Measurements from ENCODE around the gene STOML2. TPM values are rescaled to one million over a fixed set of nuclear protein-coding genes. Genes with fewer than 3 reads are reported as not detected.

STOML2 gene
- total RNA-seq, 1 experiment from 2014 or later = 102 TPM

GRCh38 chr9:35107297-35108290 lies 4.7 kb upstream of the STOML2 start:
- no peak for DNase-seq (ENCODE audit: low spot score)

GRCh38 chr9:35106343-35106730 lies 3.4 kb upstream of the STOML2 start:
- no peak for DNase-seq (ENCODE audit: low spot score)

GRCh38 chr9:35105571-35106342 lies 2.8 kb upstream of the STOML2 start:
- no peak for DNase-seq (ENCODE audit: low spot score)

GRCh38 chr9:35105126-35105525 lies 2.2 kb upstream of the STOML2 start:
- DNase-seq (ENCODE audit: low spot score) = no peak

- no peak for DNase-seq (ENCODE audit: low spot score)
Measured at GRCh38 chr9:35104586-35104985, 1.7 kb upstream of the STOML2 start.

GRCh38 chr9:35103660-35104191 lies 795 bp upstream of the STOML2 start:
- no peak for DNase-seq (ENCODE audit: low spot score)

- DNase-seq (ENCODE audit: low spot score) = no peak
Measured at GRCh38 chr9:35102465-35102768, 514 bp downstream of the STOML2 start.

- no peak for DNase-seq (ENCODE audit: low spot score)
Measured at GRCh38 chr9:35097573-35097972, 5.4 kb downstream of the STOML2 start.

- DNase-seq (ENCODE audit: low spot score) = peak; percentile 66
Measured at GRCh38 chr9:35096035-35096849, 6.7 kb downstream of the STOML2 start, which contains the start of gene PIGO. PIGO (minus strand) TSS chr9:35096591; CDS start chr9:35095565, 1,026 bp downstream.

GRCh38 chr9:35091536-35091935 lies 11.4 kb downstream of the STOML2 start:
- no peak for DNase-seq (ENCODE audit: low spot score)

GRCh38 chr9:35089434-35089833 lies 13.5 kb downstream of the STOML2 start:
- no peak for DNase-seq (ENCODE audit: low spot score)

- no peak for DNase-seq (ENCODE audit: low spot score)
Measured at GRCh38 chr9:35085078-35085477, 17.9 kb downstream of the STOML2 start.

- peak; percentile 83 for DNase-seq (ENCODE audit: low spot score)
Measured at GRCh38 chr9:35079426-35080341, 23.2 kb downstream of the STOML2 start, which contains the start of gene FANCG. FANCG (minus strand) TSS chr9:35079942; CDS start chr9:35079524, 418 bp downstream.

GRCh38 chr9:35079041-35079425 lies 23.9 kb downstream of the STOML2 start:
- DNase-seq (ENCODE audit: low spot score) = no peak

- no peak for DNase-seq (ENCODE audit: low spot score)
Measured at GRCh38 chr9:35078066-35078465, 24.9 kb downstream of the STOML2 start.

- no peak for DNase-seq (ENCODE audit: low spot score)
Measured at GRCh38 chr9:35076848-35077247, 26.1 kb downstream of the STOML2 start.

- DNase-seq (ENCODE audit: low spot score) = no peak
Measured at GRCh38 chr9:35075358-35075757, 27.6 kb downstream of the STOML2 start.

- DNase-seq (ENCODE audit: low spot score) = no peak
Measured at GRCh38 chr9:35074791-35075190, 28.1 kb downstream of the STOML2 start.

GRCh38 chr9:35074141-35074540 lies 28.8 kb downstream of the STOML2 start:
- no peak for DNase-seq (ENCODE audit: low spot score)

GRCh38 chr9:35073279-35073612 lies 29.7 kb downstream of the STOML2 start:
- DNase-seq (ENCODE audit: low spot score) = no peak
